ENCODE results near the gene ANP32B.

ANP32B gene

DNA sequence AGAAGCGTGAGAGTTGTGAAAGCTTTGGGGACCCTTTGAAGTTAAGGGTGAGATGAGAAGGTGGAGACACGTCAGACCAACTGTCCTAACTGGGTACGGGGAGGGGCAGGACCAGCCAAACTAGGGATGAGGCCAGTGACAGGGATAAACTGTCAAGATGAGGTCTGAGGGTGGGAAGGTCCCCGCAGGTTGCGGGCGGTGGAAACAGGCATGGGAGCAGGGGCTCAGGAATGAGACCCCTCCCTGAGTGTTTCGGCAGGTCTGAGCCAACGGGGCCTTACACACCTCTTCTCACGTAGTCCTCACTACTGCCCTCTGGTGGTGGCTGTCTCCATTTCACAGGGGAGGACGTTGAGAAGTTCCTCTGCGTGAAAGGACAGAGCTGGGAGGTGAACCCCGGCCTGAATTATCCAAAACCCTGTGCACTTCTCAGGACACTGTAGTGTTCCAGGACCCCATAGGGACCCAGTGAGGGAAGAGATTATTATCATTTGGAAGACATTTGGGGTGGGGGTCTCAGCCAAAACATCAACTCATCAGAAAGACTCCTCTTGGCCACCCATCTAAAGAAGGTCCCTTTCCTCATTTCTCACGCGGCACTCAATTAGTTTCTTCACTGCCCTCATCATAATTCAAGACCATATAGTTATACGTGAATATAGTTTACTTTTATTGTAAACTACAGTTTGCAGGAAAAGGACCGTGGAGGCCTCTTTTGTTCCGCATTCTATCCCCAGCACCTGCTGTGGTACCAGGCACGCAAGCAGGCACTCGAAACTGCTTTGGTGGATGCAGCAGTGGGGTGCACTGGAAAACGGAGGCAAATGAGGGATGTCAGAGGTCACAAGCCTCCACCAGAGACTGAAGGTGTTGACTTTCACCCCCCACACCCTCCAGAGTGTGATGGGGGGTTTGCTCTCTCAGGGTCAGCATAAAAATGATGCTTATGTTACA is 51.7 kb downstream of the ANP32B start:
- peak; percentile 88 to 90 for DNase-seq

- DNase-seq: no peak
Observed at GRCh38 chr9:98037357-98037756, 54.2 kb downstream of the ANP32B start.

DNA sequence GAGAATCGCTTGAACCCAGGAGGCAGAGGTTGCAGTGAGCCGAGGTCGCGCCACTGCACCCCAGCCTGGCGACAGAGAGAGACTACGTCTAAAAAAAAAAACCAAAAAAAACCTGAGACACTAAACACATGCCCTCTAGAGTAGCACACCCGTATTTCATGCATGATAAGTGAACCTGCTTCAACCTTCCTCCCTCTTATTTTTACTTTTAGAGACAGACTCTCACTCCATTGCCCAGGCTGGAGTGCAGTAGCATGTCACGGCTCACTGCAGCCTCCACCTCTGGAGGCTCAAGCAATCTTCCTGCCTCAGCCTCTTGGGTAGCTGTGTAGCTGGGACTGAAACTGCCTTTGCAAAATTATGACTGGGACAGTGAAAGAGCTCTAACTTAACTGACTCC is 55.8 kb downstream of the ANP32B start:
- DNase-seq: no peak

GRCh38 chr9:98039607-98040017 is 56.5 kb downstream of the ANP32B start:
- no peak for DNase-seq

DNA sequence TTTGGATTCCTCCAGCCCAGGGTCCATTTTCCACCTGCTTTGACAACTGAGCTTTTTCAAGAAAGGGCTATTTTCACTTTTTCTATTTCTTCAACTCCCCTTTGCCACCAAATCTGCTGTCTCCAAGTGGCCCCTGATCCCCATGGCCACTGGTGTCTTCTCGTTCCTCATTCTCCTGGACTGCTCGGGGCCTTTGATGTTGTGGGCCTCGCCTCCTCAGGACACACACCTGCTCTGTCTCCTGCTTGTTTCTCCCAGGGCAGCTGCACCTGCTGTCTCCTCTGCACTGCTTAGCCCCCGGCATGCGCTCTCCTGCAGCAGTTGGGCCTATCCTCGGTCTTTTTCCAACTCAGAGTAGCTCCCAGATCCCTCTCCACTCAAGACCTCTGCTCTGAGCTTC is 57.1 kb downstream of the ANP32B start:
- DNase-seq: no peak

- DNase-seq: no peak
Observed at GRCh38 chr9:98043915-98044314, 60.8 kb downstream of the ANP32B start.

- peak; percentile 63 to 86 for DNase-seq
Observed at GRCh38 chr9:98045234-98046179, 62.4 kb downstream of the ANP32B start.

DNA sequence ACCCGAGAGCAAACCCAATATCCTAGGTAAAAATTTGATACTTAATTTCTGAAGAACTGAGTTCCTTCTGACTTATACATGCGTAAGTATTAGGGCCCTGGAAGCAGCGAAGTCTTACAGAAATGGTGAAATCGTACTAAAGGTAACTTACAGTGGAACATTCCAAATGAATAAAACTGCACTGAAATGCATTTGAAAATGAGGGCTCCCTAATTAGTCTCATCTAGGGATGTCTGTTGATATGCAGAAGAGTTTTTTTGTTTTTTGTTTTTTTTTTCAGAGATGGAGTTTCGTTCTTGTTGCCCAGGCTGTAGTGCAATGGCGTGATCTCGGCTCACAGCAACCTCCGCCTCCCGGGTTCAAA is 63.0 kb downstream of the ANP32B start:
- DNase-seq: no peak

- no peak for DNase-seq
Observed at GRCh38 chr9:98047002-98047401, 63.9 kb downstream of the ANP32B start.

DNA sequence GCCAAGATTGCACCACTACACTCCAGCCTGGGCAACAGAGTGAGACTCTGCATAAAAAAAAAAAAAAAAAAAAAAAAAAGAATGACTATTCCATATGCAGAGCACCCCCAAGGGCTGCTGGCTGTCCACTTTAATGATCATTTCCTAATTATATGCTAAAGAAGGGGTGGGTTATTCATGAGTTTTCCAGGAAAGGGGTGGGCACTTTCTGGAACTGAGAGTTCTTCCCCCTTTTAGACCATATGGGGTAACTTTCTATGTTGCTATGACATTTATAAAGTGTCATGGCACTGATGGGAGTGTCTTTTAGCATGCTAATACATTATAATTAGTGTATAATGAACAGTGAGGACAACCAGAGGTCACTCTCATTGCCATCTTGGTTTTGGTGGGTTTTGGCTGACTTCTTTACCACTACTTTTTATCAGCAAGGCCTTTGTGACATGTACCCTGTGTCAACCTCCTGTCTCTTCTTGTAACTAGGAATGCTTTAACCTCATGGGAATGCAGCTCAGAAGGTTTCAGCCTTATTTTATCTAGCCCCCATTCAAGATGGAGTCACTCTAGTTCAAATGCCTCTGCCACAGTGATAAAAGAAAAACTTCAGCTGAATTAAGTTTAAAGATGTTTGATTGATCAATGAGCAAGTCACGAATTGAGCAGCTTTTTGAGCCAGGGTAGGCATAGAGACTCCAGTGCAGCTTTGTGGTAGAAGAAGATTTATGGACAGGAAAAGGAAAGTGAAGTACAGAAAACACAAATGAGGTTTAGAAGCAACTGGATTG is 66.3 kb downstream of the ANP32B start:
- no peak for DNase-seq

DNA sequence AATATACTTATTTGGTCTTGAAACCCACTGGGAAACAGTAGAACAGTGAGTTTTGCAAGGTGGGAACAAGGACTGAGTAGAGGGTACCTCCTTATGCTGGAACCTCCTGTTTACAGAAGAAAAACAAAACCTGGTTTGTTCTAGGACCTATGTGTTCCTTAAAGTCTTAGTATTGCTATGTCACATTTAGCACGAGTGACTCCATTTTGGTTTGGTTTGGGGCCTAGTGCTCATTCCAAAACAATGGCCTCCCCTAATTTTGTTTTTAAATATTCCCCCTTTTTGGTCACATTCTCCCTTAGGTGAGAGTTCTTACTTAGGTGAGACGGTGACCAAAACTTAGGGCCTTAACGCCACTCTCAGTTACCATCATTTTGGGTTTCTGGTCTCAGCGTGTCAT is 67.2 kb downstream of the ANP32B start:
- no peak for DNase-seq

DNA sequence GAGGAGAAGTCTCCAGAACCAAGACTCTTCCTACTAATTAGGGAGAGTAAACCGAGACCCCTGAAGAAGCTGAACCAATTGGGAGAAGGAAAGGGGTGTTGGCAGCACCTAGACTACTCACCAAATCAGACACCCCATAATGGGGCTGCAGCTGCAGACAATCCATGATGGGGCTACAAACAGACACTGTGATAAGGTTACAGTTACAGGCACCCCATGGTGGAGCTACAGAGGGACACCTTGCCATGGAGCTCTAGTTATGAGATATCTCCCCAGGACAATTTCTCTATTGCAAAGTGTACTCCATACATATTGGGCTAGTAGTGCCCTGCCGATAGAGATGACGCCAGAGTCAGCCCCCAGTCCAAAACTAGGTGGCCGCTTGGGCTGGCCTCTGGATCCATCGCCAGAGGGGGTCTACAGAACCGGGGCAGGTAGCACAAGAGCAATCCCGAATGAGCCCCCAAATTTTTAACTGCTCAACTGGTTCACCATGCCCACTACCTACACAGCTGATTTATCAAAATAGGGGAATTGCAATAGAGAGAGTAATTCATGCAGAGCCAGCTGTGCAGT is 71.3 kb downstream of the ANP32B start:
- DNase-seq: no peak

- peak; percentile 90 to 92 for DNase-seq
Observed at GRCh38 chr9:98056269-98057137, 73.4 kb downstream of the ANP32B start, which contains the start of gene NANS. Gene NANS (plus strand): TSS chr9:98056732. CDS start chr9:98056809, 77 bp downstream.

- no peak for DNase-seq
Observed at GRCh38 chr9:98057138-98057799, 74.1 kb downstream of the ANP32B start.

DNA sequence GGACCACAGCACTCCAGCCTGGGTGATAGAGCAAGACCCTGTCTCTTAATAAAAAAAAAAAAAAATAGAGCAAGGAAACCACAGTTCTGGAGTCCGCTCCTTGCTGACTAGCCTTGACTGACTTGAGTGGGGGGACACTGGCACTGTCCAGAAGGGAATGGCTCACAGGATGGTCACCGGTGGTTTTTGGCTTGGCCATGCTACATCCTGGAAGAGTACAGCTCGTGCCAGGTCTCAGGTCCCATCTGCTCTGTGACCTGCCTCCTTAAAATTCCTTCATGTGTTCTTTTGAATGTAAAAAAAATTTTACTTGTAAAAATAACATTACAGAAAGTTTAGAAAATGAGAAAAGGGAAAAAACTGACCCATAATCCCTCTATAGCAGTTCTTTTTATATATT is 79.0 kb downstream of the ANP32B start:
- DNase-seq: no peak

DNA sequence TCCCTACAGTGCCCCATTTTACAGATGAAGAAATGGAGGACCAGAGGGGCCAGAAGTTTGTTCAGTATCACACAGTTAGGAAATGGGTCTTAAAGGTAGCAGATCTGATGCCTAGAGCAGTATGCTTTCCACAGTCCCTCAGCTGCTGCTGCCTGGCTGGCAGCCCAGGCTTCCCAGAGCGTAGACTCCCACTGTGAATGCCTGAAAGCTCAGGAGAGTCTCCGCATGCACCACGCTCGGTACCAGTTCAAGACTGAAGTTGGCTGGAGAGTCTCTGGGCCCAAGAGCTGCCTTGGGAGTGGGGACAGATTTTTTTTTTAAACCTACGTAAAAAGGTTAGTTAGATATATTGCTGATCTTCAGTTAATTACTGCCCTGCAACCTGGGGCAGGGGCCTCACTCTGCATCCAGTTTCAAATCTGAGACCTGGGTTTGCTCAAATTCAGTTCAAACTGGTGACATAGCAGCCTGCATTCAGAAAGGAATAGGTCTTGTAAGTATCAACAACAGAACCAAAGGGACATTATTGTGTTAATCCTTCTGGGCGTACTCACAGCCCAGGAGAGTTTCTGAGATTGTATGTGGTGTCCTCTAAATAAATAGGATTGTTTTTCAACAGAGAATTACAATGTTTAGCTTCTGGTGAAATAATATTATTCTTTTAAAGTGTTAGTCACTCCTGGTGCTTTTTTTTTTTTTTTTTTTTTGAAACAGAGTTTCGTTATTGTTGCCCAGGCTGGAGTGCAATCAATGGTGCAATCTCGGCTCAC is 81.7 kb downstream of the ANP32B start:
- no peak for DNase-seq
